OCI-LY3 (cell line): ENCODE measurements around the gene FRMD4A.

Source experiments
- CTCF ChIP-seq: fragments of 200-600, 300-600 bp; sonication (generic); IDR thresholded peaks from 2 replicates; pipeline ENCODE4 v1.5.1; 2014; ENCODE audit warnings: antibody characterized with exemption, low read length, low read depth
- EZH2phosphoT487 ChIP-seq: fragments of 200-600 bp; shearing (Covaris generic); IDR thresholded peaks from 2 replicates; pipeline ENCODE4 v1.6.1; 2018; ENCODE audit warnings: antibody characterized with exemption, mixed run types, low read depth

GRCh38 chr10:13704964-13705363 is 625.8 kb downstream of the FRMD4A start:
- TF ChIP-seq CTCF (no peak), EZH2phosphoT487 (no peak)
